ENCODE data around the gene DPH7. TPM values are rescaled to one million over a fixed set of nuclear protein-coding genes. Genes with fewer than 3 reads are reported as not detected.
"Not testable (repeated sequence)": the region's sequence is repeated elsewhere in the genome, so short reads cannot be mapped to it uniquely, and the experiment has no call there.

The DPH7 gene
- total and polyA plus RNA-seq, 12 donors, result 11.7 to 51.4 (median 17.8) TPM

- Histone ChIP-seq H3K4me1 (peaks cover 0 to 15% (median 0%) of the 10 kb centered on the region in 9 donors), H3K36me3 (peaks cover 0 to 57% (median 0%) of the 10 kb centered on the region in 9 donors), H3K27me3 (no peaks in the 10 kb centered on the region), H3K27ac (no peak overlapping the region), H3K4me3 (no peak overlapping the region), H3K9me3 (peaks cover 0 to 4% (median 0%) of the 10 kb centered on the region in 11 donors)
- intact Hi-C loops (cut with DNase I), result no loop called here
- TF ChIP-seq, protein P1, sequence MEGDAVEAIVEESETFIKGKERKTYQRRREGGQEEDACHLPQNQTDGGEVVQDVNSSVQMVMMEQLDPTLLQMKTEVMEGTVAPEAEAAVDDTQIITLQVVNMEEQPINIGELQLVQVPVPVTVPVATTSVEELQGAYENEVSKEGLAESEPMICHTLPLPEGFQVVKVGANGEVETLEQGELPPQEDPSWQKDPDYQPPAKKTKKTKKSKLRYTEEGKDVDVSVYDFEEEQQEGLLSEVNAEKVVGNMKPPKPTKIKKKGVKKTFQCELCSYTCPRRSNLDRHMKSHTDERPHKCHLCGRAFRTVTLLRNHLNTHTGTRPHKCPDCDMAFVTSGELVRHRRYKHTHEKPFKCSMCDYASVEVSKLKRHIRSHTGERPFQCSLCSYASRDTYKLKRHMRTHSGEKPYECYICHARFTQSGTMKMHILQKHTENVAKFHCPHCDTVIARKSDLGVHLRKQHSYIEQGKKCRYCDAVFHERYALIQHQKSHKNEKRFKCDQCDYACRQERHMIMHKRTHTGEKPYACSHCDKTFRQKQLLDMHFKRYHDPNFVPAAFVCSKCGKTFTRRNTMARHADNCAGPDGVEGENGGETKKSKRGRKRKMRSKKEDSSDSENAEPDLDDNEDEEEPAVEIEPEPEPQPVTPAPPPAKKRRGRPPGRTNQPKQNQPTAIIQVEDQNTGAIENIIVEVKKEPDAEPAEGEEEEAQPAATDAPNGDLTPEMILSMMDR (IDR thresholded peaks at IDR 0.05), result no peak
- WGBS, 2 donors, result 87 to 90% methylated on average over 18 of the region's 18 CpGs
- DNase-seq, result no peak
- no peak for ATAC-seq
These were observed 38.2 kb downstream of the DPH7 start for GRCh38 chr9:137540536-137540935.

DNA sequence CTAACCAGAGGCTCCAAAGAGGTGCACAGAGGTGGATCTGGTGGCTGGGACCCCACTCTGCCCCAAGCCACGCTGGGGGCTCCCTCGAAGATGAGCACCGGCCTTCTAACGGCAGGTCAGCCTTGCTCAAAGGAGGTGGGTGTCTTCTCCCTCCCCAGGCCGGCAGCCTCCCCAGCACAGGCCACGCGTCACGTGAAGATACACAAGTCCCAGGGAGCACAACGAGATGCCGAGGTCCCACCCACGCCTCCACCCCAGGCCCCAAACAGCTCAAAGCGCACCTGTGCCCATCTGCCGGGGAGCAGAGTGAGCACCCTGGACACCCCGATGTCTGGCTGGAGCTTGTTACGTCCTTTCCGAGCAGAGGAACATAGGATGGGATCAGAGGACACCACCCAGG lies 40.7 kb downstream of the DPH7 start:
- Histone ChIP-seq H3K36me3 (peaks cover 0 to 53% (median 0%) of the 10 kb centered on the region in 9 donors), H3K9me3 (peaks cover 0 to 4% (median 0%) of the 10 kb centered on the region in 11 donors), H3K27me3 (no peaks in the 10 kb centered on the region), H3K27ac (no peak overlapping the region), H3K4me3 (no peak overlapping the region), H3K4me1 (peaks cover 0 to 10% (median 7%) of the 10 kb centered on the region in 9 donors)
- no peak for DNase-seq
- 96% methylated on average over 16 of the region's 16 CpGs for WGBS, 2 donors
- ATAC-seq, result no peak
- intact Hi-C loops (cut with DNase I), result no loop called here
- TF ChIP-seq, protein P1 (IDR thresholded peaks at IDR 0.05), result no peak

- 56 to 57% methylated on average over 16 of the region's 16 CpGs for WGBS, 2 donors
- H3K9me3 ChIP-seq; H3K4me3 ChIP-seq; DNase-seq; H3K4me1 ChIP-seq; ATAC-seq; intact Hi-C loops (cut with DNase I); H3K27me3 ChIP-seq; H3K27ac ChIP-seq: not testable (repeated sequence)
- peaks cover 0 to 40% (median 0%) of the 10 kb centered on the region in 9 donors for H3K36me3 ChIP-seq
These were observed 42.1 kb downstream of the DPH7 start for GRCh38 chr9:137536594-137537131.

DNA sequence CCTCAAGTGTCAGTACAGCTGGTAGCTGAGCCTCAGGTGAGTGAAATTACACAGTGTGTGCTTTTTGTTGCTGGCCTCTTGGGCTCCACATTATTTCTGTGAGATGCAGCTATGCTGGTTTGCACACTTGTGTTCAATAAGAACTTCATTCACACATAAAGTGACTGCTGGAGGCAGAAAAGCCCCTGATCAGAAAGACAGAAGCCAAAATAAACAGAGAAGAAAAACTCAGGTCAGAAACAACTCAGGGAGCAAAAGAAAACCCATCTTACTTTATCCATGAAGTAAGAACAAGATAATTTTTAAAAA lies 43.7 kb downstream of the DPH7 start:
- Histone ChIP-seq H3K4me3 (no peak overlapping the region), H3K27me3 (no peaks in the 10 kb centered on the region), H3K36me3 (peaks cover 0 to 25% (median 0%) of the 10 kb centered on the region in 9 donors), H3K4me1 (peaks cover 0 to 10% (median 7%) of the 10 kb centered on the region in 9 donors), H3K9me3 (peaks cover 0 to 4% (median 0%) of the 10 kb centered on the region in 11 donors), H3K27ac (no peak overlapping the region)
- ATAC-seq (no peak), DNase-seq (no peak)
- TF ChIP-seq, protein P1 (IDR thresholded peaks at IDR 0.05), result no peak
- intact Hi-C loops (cut with DNase I), result no loop called here

- no peak for DNase-seq
- peak; percentile 42 to 74 (median 62) for ATAC-seq
- H3K4me3 ChIP-seq, result no peak overlapping the region
- 56 to 59% methylated on average over 19 of the region's 19 CpGs for WGBS, 2 donors
- H3K9me3 ChIP-seq, result peaks cover 0 to 4% (median 0%) of the 10 kb centered on the region in 11 donors
- H3K36me3 ChIP-seq, result peaks cover 0 to 19% (median 0%) of the 10 kb centered on the region in 9 donors
- no peak overlapping the region for H3K27ac ChIP-seq
- H3K27me3 ChIP-seq, result no peaks in the 10 kb centered on the region
- H3K4me1 ChIP-seq, result peaks cover 0 to 10% (median 7%) of the 10 kb centered on the region in 9 donors
- intact Hi-C loops (cut with DNase I), result no loop called here
- TF ChIP-seq, protein P1 (IDR thresholded peaks at IDR 0.05), result peak; percentile 16 to 73 (median 60)
These were observed 44.2 kb downstream of the DPH7 start for GRCh38 chr9:137534256-137535119.

DNA sequence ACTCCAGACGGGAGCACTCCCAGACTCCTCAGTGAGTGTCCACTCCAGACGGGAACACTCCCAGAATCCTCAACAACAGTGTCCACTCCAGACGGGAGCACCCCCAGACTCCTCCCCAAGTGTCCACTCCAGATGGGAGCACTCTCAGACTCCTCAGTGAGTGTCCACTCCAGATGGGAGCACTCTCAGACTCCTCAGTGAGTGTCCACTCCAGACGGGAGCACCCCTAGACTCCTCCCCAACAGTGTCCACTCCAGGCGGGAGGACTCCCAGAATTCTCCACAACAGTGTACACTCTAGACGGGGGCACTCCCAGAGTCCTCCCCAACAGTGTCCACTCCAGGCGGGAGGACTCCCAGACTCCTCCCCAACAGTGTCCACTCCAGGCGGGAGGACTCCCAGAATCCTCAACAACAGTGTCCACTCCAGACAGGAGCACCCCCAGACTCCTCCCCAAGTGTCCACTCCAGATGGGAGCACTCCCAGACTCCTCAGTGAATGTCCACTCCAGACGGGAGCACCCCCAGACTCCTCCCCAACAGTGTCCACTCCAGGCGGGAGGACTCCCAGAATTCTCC lies 45.7 kb downstream of the DPH7 start:
- intact Hi-C loops (cut with DNase I); H3K27me3 ChIP-seq; H3K4me3 ChIP-seq; DNase-seq; H3K27ac ChIP-seq; H3K36me3 ChIP-seq; ATAC-seq; H3K9me3 ChIP-seq; H3K4me1 ChIP-seq: not testable (repeated sequence)
- WGBS, 2 donors, result 90 to 91% methylated on average over 10 of the region's 10 CpGs

Data from heart right ventricle (tissue), 16 donors.